NCI-H2107 treated with DMSO at 0.1 percent for 48 hours (cell line): ENCODE results near the gene STRIP2.
"Not testable (repeated sequence)": the region's sequence is repeated elsewhere in the genome, so short reads cannot be mapped to it uniquely, and the experiment has no call there.

Experiments
- DNase-seq: peaks from one replicate; lab custom pipeline; 2025; ENCODE audit not compliant: unreplicated experiment; lab: John Stamatoyannopoulos, UW

STRIP2 gene

DNA sequence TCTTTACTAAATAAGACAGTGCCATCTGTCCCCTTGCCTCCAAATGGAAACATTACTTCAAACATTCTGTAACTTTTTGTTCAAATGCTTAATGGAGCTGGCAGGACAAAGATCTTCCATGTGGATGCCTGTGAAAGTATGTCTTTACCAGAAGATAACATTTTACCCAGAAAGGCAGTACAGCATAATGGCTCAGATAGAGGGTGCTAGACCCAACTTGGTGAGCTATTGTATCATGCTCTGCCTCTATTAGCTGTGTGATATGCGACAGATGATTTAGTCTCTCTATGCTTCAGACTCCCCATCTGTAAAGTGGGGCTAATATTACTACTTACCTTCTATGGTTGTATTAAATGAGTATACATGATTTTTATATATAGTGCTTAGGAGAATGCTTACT lies 59.3 kb downstream of the STRIP2 start:
- DNase-seq, result no peak

DNA sequence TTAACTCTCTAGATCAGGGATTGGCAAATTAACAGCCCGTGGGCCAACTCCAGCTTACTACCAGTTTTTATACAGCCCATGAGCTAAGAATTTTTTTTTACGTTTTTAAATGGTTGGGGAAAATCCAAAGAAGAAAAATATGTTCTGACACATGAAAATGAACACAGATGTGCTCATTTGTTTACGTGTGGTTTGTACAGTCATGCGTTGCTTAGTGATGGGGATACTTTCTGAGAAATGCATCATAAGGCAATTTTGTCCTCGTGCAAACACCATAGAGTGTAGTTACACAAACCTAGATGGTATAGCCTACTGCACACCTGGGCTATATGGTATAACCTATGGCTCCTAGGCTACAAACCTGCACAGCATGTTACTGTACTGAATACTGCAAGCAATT lies 59.8 kb downstream of the STRIP2 start:
- DNase-seq, result no peak

DNA sequence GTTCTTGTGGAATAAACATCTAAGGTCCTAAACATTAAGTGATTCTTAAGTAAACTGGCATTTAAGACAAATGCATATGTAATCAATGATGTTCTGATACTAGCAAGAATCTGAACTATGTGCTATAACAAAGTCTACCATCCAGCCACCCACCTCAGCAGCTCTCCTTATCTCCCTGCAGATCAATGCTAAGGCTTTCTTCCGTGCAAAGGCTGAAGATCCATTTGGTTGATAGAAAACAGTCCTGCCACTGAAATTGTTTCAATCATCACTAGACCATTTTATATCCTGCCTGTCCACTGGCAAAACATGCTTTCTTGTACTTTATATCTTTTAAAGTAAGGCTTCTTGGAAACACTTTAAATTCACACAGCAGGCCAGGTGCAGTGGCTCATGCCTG lies 61.8 kb downstream of the STRIP2 start:
- DNase-seq, result no peak

GRCh38 chr7:129496653-129497052 lies 62.4 kb downstream of the STRIP2 start:
- DNase-seq, result no peak

- DNase-seq, result no peak
Measured at GRCh38 chr7:129497156-129497555, 62.9 kb downstream of the STRIP2 start.

DNA sequence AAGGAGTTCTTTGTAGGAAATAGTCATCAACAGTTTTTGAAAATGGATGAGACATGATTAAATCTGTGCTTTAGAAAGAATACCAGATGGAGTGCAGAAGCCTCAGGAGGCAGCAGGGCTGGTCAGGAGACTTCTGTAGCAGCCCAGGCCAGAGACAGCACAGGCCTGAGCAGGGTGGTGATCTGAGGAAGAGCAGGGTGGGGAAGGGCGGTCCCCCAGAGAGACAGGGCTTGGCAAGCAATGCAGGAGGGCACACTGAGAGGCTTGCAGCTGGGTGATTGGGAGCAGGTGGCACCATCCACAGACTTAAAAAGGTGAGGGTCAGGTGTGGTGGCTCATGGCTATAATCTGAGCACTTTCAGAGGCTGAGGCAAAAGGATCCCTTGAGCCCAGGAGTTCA lies 63.8 kb downstream of the STRIP2 start:
- DNase-seq, result no peak

GRCh38 chr7:129499999-129500398 lies 65.8 kb downstream of the STRIP2 start:
- DNase-seq, result no peak

DNA sequence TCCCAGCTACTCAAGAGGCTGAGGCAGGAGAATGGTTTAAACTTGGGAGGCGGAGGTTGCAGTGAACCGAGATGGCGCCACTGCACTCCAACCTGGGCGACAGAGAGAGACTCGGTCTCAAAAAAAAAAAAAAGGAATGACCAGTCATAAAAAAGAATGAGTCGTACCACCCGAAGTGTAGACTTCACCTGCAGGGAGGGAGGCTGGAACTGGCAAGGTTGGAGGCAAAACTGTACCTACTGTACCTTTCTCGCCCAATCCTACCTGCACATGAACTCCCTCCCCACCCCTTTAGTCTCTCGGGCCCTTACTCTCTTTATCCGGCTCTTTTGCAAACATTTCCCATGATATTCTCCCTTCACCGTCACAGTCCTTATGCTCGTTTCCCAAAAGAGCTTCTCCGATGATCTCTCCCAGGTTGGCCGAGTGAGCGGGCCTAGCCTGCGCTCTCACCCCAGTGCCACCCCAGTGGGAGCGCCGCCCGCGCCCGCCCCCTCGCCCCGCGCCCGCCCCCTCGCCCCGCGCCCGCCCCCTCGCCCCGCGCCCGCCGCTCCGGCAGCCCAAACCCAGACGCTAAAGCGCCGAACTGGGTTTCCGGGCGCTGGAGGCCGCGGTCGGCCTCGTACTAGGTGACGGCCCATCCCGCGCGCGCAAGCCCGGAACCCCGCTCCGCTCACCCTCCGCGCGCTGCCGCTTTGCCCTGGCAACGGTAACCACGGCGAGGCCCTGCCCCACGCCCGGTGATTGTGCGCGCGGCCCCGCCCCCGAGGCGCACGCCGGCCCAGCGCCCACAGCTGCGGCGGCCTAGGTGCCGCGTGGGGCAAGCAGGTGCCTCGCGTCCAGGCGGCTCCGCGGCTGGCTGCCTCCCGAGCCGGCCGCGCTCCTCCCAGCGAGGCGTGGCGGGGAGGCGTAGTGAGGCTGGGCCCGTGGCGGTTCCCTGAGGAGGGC lies 67.8 kb downstream of the STRIP2 start, which contains the start of gene SMKR1:
Gene SMKR1, plus strand, starts transcription at position 772 of the 948 bp plus-strand sequence. CDS start 294 bp downstream, outside the sequence.
- peak; percentile 36 for DNase-seq

DNA sequence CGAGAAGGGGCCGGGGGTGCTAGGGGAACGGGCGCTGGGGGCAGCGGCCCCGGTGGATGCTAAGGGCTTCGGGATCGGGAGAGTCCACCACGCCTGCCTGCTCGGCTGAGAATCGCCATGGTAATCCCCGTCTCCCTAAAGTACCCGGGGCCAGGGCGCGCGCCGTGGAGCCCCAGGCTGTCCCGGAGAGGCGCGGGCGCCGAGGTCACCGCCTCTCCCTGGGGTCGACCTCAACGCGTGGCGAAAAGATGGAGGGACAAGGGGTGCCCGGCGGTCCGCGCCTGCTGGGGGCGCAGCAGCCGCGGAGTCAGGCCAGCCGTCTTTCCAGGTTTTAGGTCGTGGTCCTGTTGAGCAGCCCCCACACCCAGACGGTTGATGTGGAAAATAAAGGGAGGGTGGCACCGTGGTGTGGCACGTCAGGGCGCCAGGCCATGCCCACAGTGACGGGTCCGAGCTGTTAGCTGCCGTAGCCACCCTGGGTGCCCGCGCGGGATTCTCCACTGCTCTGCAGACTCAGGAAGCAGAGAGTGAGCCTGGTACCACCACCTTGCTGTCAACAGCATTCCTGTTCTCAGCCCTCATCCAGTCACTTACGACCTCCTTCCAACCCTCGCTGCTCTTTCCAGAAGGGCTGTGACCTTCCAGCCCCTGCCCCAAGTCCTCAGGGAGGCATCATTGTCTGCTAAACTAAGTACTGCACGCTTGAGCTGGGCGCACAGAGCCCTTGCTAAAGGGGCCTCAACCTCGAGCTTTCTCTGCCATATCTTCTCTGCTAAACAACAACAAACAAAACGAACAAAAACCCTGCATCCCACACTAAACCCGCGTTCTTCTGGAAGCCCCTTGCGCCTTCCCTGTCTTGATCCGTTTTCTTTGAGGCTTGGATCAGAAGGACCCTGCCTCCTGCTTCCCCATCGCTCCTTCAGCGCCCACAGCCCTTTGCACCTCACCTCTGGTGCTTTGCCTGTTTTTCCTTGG lies 68.8 kb downstream of the STRIP2 start:
- peak; percentile 13 for DNase-seq

DNA sequence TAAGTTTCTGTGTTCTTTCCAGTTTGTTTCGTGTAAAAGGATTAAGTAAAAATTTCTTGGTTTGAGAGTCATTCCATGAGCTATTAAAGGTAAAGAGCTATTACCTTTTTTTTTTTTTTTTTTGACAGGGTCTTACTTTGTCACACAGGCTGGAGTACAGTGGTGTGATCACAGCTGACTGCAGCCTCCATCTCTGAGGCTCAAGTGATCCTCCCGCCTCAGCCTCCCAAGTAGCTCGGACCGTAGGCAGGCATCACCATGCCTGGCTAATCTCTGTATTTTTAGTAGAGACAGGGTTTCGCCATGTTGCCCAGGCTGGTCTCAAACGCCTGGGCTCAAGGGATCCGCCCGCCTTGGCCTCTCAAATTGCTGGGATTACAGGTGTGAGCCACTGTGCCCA lies 69.5 kb downstream of the STRIP2 start:
- DNase-seq, result no peak

- no peak for DNase-seq
Measured at GRCh38 chr7:129512192-129512591, 78.0 kb downstream of the STRIP2 start.

DNA sequence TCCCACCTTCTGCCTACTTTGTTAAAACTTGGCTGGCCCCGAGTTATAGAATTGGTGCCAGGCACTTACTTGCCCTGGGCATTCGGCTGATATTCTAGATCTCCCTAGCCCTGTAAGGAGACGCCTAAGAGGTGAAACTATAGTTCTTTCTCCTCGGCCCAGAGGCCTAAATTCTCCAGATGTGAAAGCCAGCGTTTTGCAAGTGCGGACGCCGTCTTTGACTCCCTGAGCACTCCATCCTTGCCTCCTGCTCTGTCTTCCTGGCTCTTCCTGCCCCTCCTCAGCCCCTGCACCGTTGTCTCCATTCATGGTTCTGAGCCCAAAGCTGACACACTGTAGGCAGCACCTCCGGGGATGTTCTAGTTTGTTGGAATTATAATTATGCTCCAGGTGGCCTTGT lies 79.3 kb downstream of the STRIP2 start:
- no peak for DNase-seq

- DNase-seq, result no peak
Measured at GRCh38 chr7:129514683-129515082, 80.5 kb downstream of the STRIP2 start.

DNA sequence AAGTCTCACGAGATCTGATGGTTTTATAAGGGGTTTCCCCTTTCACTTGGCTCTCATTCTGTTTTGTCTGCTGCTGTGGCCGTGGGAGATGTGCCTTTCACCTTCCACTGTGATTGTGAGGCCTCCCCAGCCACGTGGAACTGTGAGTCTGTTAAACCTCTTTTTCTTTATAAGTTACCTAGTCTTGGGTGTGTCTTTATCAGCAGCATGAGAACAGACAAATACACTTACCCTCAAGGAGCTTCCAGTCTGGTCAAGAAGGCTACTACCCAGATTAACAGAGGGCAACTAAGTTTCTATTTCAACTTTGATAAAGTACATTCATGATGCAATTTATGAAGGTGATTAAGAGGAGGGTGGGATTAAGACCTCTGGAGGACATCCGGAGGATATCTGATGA lies 81.1 kb downstream of the STRIP2 start:
- no peak for DNase-seq

- no peak for DNase-seq
Measured at GRCh38 chr7:129517931-129518330, 83.7 kb downstream of the STRIP2 start.

DNA sequence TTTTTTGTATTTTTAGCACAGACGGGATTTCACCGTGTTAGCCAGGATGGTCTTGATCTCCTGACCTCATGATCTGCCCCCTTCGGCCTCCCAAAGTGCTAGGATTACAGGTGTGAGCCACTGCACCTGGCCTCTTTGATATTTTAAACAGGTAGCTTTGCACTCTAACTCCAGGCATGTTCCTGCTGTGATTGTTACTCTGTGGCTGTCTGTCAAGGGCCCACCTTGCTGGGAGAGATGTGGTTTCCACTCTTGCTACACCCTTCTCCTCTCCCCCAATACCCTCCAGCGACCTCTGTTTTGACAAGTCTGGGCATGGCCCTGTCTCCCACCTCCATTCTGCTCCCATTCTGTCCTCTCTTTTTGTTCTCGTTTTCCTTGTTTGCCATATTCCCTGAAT lies 85.2 kb downstream of the STRIP2 start:
- DNase-seq, result no peak

- no peak for DNase-seq
Measured at GRCh38 chr7:129522088-129522970, 88.1 kb downstream of the STRIP2 start.

GRCh38 chr7:129522971-129523340 lies 88.7 kb downstream of the STRIP2 start:
- DNase-seq, result no peak

GRCh38 chr7:129523924-129524323 lies 89.7 kb downstream of the STRIP2 start:
- DNase-seq, result no peak

- DNase-seq, result not testable (repeated sequence)
Measured at GRCh38 chr7:129524405-129524804, 90.2 kb downstream of the STRIP2 start.
